Upper lobe of right lung (tissue), 1 donor: ENCODE measurements around the gene NOL3. TPM values are rescaled to one million over a fixed set of nuclear protein-coding genes. Genes with fewer than 3 reads are reported as not detected.

Experiments
- ATAC-seq: fragments of 200-7000 bp; cut with Tn5 transposase; one replicate; pipeline ENCODE4 v1.9.1; 2020; ENCODE audit warnings: mild to moderate bottlenecking, moderate library complexity
- DNase-seq: peaks from one replicate; pipeline ENCODE4 v3.0.0-alpha.2; 2020
- H3K27ac ChIP-seq: fragments of 200-600 bp; one replicate; pipeline ENCODE4 v1.8.0; 2022
- H3K27me3 ChIP-seq: fragments of 200-600 bp; one replicate; pipeline ENCODE4 v1.8.0; 2022; ENCODE audit warnings: mild to moderate bottlenecking
- H3K36me3 ChIP-seq: fragments of 200-600 bp; one replicate; pipeline ENCODE4 v1.8.0; 2022
- H3K4me1 ChIP-seq: fragments of 200-600 bp; one replicate; pipeline ENCODE4 v1.8.0; 2022
- H3K4me3 ChIP-seq: fragments of 200-600 bp; one replicate; pipeline ENCODE4 v1.8.0; 2022; ENCODE audit warnings: mild to moderate bottlenecking
- H3K9me3 ChIP-seq: fragments of 200-600 bp; one replicate; pipeline ENCODE4 v1.8.0; 2022
- intact Hi-C: fragments of 100-400 bp; cut with DNase I; formaldehyde crosslinking; loops from one replicate; pipeline ENCODE4 v1.11.0; 2022
- total RNA-seq: library from RNA; stranded (reverse); fragmentation: NEBNext Ultra II Directional; extraction: Animal tissue kit (Norgen Biotek cat#: 25700); gene quantifications from one replicate; pipeline ENCODE4 v1.2.1, GENCODE V29; 2021
- TF ChIP-seq, protein P1 (sequence below): fragments of 200-600 bp; IDR thresholded peaks from one replicate; pipeline ENCODE4 v1.8.0; 2022; ENCODE audit warnings: antibody characterized with exemption
- donor health status: DM: no; HTN: yes; CAD: no; lungs with severe emphysema.

The NOL3 gene
- total RNA-seq, 1 donor from 2014 or later: 59.7 TPM

DNA sequence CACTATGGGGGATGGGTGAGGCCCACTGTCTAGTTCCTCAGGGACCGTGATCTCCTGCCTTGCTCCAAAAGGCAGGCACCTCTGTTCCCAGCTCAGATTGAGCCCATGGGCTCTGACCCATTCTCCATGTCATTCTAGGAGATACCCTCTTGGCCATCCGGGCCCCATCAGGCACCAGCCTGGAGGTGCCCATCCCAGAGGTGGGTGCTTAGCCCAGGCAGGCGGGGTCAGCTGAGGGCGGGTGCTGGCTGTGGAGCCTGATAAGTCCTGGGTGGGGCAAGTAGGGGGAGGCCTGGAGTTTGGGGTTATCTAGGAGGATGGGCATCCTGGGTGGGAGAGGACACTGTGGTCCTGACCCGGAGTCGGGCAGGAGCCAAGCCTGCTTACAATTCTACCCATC is 23.9 kb downstream of the NOL3 start:
- DNase-seq (no peak), ATAC-seq (no peak)
- Histone ChIP-seq H3K4me3 (no peak overlapping the region), H3K27me3 (no peaks in the 10 kb centered on the region), H3K27ac (no peak overlapping the region), H3K4me1 (peaks cover 36% of the 10 kb centered on the region), H3K36me3 (peaks cover 58% of the 10 kb centered on the region), H3K9me3 (no peaks in the 10 kb centered on the region)
- TF ChIP-seq, protein P1, sequence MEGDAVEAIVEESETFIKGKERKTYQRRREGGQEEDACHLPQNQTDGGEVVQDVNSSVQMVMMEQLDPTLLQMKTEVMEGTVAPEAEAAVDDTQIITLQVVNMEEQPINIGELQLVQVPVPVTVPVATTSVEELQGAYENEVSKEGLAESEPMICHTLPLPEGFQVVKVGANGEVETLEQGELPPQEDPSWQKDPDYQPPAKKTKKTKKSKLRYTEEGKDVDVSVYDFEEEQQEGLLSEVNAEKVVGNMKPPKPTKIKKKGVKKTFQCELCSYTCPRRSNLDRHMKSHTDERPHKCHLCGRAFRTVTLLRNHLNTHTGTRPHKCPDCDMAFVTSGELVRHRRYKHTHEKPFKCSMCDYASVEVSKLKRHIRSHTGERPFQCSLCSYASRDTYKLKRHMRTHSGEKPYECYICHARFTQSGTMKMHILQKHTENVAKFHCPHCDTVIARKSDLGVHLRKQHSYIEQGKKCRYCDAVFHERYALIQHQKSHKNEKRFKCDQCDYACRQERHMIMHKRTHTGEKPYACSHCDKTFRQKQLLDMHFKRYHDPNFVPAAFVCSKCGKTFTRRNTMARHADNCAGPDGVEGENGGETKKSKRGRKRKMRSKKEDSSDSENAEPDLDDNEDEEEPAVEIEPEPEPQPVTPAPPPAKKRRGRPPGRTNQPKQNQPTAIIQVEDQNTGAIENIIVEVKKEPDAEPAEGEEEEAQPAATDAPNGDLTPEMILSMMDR: no peak
- intact Hi-C loops: no loop called here

DNA sequence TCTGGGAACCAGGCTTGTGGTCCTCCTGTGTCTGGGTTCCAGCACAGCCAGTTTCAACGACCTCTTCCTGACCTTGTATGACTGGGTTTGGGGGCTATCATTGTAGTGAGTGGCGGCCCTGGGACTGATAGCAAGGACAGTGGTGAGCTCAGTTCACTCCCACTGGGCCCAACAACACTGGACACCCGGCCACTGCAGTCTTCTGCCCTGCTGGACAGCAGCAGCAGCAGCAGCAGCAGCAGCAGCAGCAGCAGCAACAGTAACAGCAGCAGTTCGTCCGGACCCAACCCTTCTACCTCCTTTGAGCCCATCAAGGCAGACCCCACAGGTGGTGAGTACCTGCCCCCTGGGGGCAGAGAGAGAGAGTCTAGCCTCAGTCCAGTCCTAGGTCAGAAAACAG is 25.3 kb downstream of the NOL3 start:
- no peaks in the 10 kb centered on the region for H3K9me3 ChIP-seq
- no peaks in the 10 kb centered on the region for H3K27me3 ChIP-seq
- intact Hi-C loops: no loop called here
- no peak overlapping the region for H3K4me3 ChIP-seq
- TF ChIP-seq, protein P1: no peak
- ATAC-seq: no peak
- peaks cover 58% of the 10 kb centered on the region for H3K36me3 ChIP-seq
- H3K4me1 ChIP-seq: peaks cover 36% of the 10 kb centered on the region
- DNase-seq: no peak
- no peak overlapping the region for H3K27ac ChIP-seq

DNA sequence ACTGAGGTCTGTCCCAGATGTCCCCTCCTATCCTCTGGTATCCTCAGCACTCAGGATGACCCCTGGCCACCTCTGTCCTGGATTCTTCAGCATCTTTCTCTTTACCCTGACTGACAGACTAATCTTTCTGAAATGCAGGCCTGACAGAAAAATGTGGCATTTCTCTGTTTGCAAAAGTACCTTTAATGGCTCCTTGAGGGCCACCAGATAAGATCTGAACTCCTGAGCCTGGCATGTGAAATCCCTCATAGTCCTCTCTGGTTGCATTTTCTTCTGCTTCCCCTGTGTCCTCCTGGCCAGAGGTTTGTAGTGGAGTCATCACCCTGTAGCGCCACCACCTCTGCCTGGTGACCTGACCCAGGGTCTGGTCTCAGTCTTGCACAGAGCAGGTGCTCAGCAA is 26.5 kb downstream of the NOL3 start:
- Histone ChIP-seq H3K4me3 (no peak overlapping the region), H3K4me1 (peaks cover 28% of the 10 kb centered on the region), H3K9me3 (no peaks in the 10 kb centered on the region), H3K36me3 (peaks cover 66% of the 10 kb centered on the region), H3K27me3 (no peaks in the 10 kb centered on the region), H3K27ac (no peak overlapping the region)
- no peak for ATAC-seq
- DNase-seq: no peak
- intact Hi-C loops: no loop called here
- TF ChIP-seq, protein P1: no peak

DNA sequence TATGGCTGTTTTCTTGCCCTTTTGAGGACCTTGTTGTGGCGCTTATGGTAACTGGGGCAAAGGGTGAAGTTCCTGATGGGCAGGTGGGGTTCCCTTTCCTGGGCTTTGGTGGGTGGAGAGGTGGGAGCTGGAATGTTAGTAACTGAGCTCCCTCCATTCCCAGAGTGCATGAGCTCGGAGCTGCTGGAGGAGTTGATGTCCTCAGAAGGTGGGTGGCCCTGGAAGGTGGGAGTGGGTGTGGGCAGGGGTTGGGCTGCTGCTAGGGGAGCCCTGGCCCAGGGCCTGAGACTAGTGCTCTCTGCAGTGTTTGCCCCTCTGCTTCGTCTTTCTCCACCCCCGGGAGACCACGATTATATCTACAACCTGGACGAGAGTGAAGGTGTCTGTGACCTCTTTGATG is 27.4 kb downstream of the NOL3 start:
- DNase-seq (no peak), ATAC-seq (no peak)
- intact Hi-C loops: no loop called here
- TF ChIP-seq, protein P1: no peak
- Histone ChIP-seq H3K27ac (no peak overlapping the region), H3K4me1 (peaks cover 25% of the 10 kb centered on the region), H3K9me3 (no peaks in the 10 kb centered on the region), H3K4me3 (no peak overlapping the region), H3K36me3 (peaks cover 74% of the 10 kb centered on the region), H3K27me3 (no peaks in the 10 kb centered on the region)

DNA sequence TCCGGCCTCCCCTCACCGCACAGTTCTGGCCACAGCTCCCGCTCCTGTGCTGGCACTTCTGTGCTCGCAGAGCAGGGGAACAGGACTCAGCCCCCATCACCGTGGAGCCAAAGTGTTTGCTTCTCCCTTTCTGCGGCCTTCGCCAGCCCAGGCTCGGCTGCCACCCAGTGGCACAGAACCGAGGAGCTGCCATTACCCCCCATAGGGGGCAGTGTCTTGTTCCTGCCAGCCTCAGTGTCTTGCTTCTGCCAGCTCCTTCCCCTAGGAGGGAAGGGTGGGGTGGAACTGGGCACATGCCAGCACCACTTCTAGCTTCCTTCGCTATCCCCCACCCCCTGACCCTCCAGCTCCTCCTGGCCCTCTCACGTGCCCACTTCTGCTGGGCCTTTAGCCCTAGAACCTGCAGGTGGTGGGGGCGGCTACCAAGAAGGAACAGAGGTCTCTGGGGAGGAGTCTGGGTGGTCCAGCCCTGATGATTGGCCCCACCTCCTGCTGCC is 27.9 kb downstream of the NOL3 start:
- Histone ChIP-seq H3K27ac (peak overlapping the region; percentile 60), H3K4me3 (no peak overlapping the region)

More for the DNA sequence above, 27.9 kb downstream of the NOL3 start:
- DNase-seq (peak; percentile 82), ATAC-seq (peak; percentile 71)
- no peaks in the 10 kb centered on the region for H3K9me3 ChIP-seq
- TF ChIP-seq, protein P1: peak; percentile 62
- intact Hi-C loops: no loop called here
- peaks cover 19% of the 10 kb centered on the region for H3K4me1 ChIP-seq
- H3K27me3 ChIP-seq: no peaks in the 10 kb centered on the region
- peaks cover 77% of the 10 kb centered on the region for H3K36me3 ChIP-seq
